ENCODE measurements around the gene C1orf141. TPM values are rescaled to one million over a fixed set of nuclear protein-coding genes. Genes with fewer than 3 reads are reported as not detected.

The C1orf141 gene
- total RNA-seq, 4 donors from 2014 or later, result not detected

- intact Hi-C loops (cut with DNase I; ENCODE audit: low total_unique reads), result no loop called here
- H3K4me3 ChIP-seq (ENCODE audit: low read depth, poor library complexity, severe bottlenecking), result no peak overlapping the region
- TF ChIP-seq CTCF (IDR thresholded peaks at IDR 0.05), result no peak
- no peak for TF ChIP-seq POLR2A (IDR thresholded peaks at IDR 0.05)
- 58 to 67% methylated on average over 3 of the region's 3 CpGs for WGBS, 2 donors
- DNase-seq (ENCODE audit: low spot score in 2 of 2), result no peak
These were observed 16.1 kb downstream of the C1orf141 start for GRCh38 chr1:67118646-67119045.

- TF ChIP-seq POLR2A (IDR thresholded peaks at IDR 0.05), result no peak
- H3K4me3 ChIP-seq (ENCODE audit: low read depth, poor library complexity, severe bottlenecking), result no peak overlapping the region
- intact Hi-C loops (cut with DNase I; ENCODE audit: low total_unique reads), result no loop called here
These were observed 16.6 kb downstream of the C1orf141 start for GRCh38 chr1:67118191-67118590.

GRCh38 chr1:67114162-67114561, 20.6 kb downstream of the C1orf141 start:
- TF ChIP-seq CTCF (IDR thresholded peaks at IDR 0.05) (no peak), POLR2A (IDR thresholded peaks at IDR 0.05) (no peak)
- intact Hi-C loops (cut with DNase I; ENCODE audit: low total_unique reads), result no loop called here
- H3K4me3 ChIP-seq (ENCODE audit: low read depth, poor library complexity, severe bottlenecking), result no peak overlapping the region
- WGBS, 2 donors, result 42 to 44% methylated on average over 2 of the region's 2 CpGs
- no peak for DNase-seq (ENCODE audit: low spot score in 2 of 2)

More at GRCh38 chr1:67118191-67118590, 16.6 kb downstream of the C1orf141 start:
- no peak for DNase-seq (ENCODE audit: low spot score in 2 of 2)

GRCh38 chr1:67110352-67110751, 24.4 kb downstream of the C1orf141 start:
- 15 to 17% methylated on average over 2 of the region's 2 CpGs for WGBS, 2 donors
- no peak overlapping the region for H3K4me3 ChIP-seq (ENCODE audit: low read depth, poor library complexity, severe bottlenecking)
- intact Hi-C loops (cut with DNase I; ENCODE audit: low total_unique reads), result no loop called here
- DNase-seq (ENCODE audit: low spot score in 2 of 2), result no peak
- TF ChIP-seq POLR2A (IDR thresholded peaks at IDR 0.05) (no peak), CTCF (IDR thresholded peaks at IDR 0.05) (no peak)

- TF ChIP-seq CTCF (IDR thresholded peaks at IDR 0.05), result no peak
- no peak for TF ChIP-seq POLR2A (IDR thresholded peaks at IDR 0.05)
- DNase-seq (ENCODE audit: low spot score in 2 of 2), result no peak
- intact Hi-C loops (cut with DNase I; ENCODE audit: low total_unique reads), result no loop called here
- WGBS, 2 donors, result 31 to 42% methylated on average over 2 of the region's 2 CpGs
- H3K4me3 ChIP-seq (ENCODE audit: low read depth, poor library complexity, severe bottlenecking), result no peak overlapping the region
These were observed 29.3 kb downstream of the C1orf141 start for GRCh38 chr1:67105508-67105907.

- no peak for DNase-seq (ENCODE audit: low spot score in 2 of 2)
- intact Hi-C loops (cut with DNase I; ENCODE audit: low total_unique reads), result no loop called here
- no peak for TF ChIP-seq POLR2A (IDR thresholded peaks at IDR 0.05)
- TF ChIP-seq CTCF (IDR thresholded peaks at IDR 0.05), result no peak
- 88 to 91% methylated on average over 1 of the region's 1 CpG for WGBS, 2 donors
- H3K4me3 ChIP-seq (ENCODE audit: low read depth, poor library complexity, severe bottlenecking), result no peak overlapping the region
These were observed 31.2 kb downstream of the C1orf141 start for GRCh38 chr1:67103548-67103947.
